ENCODE data around the gene STIMATE.

The STIMATE gene

DNA sequence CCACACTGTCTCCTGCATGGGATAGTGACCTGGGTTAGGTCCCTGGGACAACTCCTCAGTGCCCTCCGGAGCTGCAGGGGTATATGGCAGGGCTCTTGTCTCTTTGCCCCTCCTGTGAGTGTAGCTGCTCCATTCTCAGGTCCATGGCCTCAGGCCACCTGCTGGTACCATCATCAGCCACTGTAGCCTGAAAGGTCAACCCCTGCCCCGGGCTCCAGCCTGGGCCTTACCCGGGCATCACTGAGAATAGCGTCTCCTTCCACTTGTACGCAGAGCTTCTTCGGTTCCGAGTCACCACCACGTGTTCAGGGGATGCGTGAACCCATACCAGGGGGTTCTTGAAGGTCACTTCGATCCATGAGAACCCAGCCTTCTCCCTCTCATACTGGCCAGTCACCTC, 80.7 kb downstream of the STIMATE start:
- H3K4me3 ChIP-seq (ENCODE audit: low read depth, low read length) = no peak overlapping the region
- TF ChIP-seq CTCF (IDR thresholded peaks at IDR 0.05; ENCODE audit: low read depth, low read length) = no peak
- no peak for DNase-seq (ENCODE audit: low read depth, low spot score)
- in situ Hi-C loops (cut with HindIII; ENCODE audit: low sequenced_read_pairs) = no loop called here

DNA sequence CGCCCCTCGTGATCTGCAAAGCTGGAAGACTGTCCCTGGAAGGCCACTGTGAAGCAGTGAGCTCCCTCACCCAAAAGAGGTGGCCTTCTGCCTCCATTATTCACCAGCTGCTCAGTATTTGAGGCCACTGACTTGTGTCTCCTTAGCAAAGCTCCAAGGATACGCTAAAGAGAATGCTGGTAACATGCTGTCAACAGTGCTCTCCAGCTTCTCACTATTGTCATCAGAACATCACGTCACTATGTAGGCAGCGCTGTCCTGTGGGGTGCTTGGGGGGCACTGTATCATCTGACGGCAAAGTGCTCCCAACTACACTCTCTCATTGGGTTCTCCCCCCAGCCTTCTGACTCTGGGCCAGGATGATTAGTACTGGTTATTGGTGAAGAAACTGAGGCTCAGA, 81.1 kb downstream of the STIMATE start:
- no peak for DNase-seq (ENCODE audit: low read depth, low spot score)
- in situ Hi-C loops (cut with HindIII; ENCODE audit: low sequenced_read_pairs) = no loop called here
- no peak for TF ChIP-seq CTCF (IDR thresholded peaks at IDR 0.05; ENCODE audit: low read depth, low read length)
- H3K4me3 ChIP-seq (ENCODE audit: low read depth, low read length) = no peak overlapping the region

DNA sequence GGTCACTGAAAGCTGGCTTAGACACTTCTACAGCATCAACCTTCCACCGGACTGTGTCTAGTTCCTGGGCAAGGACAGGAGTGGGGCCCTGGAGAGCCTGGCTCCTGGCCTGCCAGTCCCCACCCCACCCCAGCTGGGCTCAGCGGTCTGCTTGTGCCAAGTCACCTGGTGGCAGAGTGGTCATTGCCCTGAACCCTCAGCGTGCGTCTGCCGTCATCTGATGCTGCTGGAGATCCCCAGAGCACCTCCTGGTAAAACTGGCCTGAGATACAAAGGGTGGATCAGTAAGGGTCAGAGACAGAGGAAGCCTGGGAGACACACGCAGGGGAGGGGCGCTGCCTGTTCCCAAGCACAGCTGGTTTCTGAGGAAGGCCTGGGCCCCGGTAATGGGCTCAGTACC, 83.5 kb downstream of the STIMATE start:
- H3K4me3 ChIP-seq (ENCODE audit: low read depth, low read length) = no peak overlapping the region
- no peak for TF ChIP-seq CTCF (IDR thresholded peaks at IDR 0.05; ENCODE audit: low read depth, low read length)
- in situ Hi-C loops (cut with HindIII; ENCODE audit: low sequenced_read_pairs) = no loop called here
- no peak for DNase-seq (ENCODE audit: low read depth, low spot score)

DNA sequence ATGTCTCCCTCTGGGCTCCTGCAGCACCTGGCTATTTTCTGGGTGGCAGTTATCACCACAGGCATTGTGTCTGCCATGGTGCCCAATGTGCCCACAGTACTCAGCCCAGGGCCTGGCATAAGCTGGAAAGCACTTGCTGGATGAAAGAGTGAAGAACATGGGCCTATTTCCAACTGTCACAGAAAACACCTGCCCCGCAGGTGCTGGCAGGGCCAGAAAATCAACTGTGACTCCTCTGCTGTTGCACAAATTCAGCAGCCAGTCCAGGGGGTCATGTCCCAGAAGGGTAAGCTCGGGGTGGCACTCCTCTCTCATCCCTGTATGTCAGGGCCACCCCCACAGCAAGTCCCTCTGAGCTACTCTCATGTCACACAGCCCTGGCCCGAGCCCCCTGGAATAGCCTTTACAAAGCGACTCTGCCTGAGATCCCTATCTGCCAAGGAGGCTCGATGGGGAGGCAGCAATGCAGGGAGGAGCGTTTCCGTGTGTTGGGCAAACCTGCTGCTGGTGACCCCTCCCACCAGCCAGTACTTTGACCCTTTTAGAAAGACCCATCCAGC, 85.8 kb downstream of the STIMATE start:
- in situ Hi-C loops (cut with HindIII; ENCODE audit: low sequenced_read_pairs) = no loop called here
- no peak for DNase-seq (ENCODE audit: low read depth, low spot score)

DNA sequence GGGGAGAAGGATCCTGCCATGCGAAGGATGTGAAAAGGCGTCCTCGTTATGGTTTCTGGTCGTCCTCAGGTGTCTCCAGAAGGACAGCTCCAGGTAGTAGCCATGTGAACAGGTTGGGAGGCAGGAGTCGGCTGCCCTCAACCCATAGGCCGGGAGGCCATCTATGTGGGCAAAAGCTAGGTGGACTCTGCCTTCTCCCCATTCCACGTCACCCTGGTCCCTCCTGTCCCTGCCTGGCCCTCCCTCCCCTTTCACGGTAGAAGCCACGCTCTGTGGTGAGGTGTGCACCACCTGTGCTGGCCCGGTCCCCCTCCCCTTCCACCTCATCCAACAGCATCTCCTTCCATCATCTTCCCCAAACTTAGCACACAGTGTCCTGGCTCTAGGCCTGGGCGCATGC, 86.4 kb downstream of the STIMATE start:
- no peak overlapping the region for H3K4me3 ChIP-seq (ENCODE audit: low read depth, low read length)
- in situ Hi-C loops (cut with HindIII; ENCODE audit: low sequenced_read_pairs) = no loop called here
- DNase-seq (ENCODE audit: low read depth, low spot score) = no peak
- TF ChIP-seq CTCF (IDR thresholded peaks at IDR 0.05; ENCODE audit: low read depth, low read length) = no peak

More for the DNA sequence above, 85.8 kb downstream of the STIMATE start:
- no peak for TF ChIP-seq CTCF (IDR thresholded peaks at IDR 0.05; ENCODE audit: low read depth, low read length)
- no peak overlapping the region for H3K4me3 ChIP-seq (ENCODE audit: low read depth, low read length)

DNA sequence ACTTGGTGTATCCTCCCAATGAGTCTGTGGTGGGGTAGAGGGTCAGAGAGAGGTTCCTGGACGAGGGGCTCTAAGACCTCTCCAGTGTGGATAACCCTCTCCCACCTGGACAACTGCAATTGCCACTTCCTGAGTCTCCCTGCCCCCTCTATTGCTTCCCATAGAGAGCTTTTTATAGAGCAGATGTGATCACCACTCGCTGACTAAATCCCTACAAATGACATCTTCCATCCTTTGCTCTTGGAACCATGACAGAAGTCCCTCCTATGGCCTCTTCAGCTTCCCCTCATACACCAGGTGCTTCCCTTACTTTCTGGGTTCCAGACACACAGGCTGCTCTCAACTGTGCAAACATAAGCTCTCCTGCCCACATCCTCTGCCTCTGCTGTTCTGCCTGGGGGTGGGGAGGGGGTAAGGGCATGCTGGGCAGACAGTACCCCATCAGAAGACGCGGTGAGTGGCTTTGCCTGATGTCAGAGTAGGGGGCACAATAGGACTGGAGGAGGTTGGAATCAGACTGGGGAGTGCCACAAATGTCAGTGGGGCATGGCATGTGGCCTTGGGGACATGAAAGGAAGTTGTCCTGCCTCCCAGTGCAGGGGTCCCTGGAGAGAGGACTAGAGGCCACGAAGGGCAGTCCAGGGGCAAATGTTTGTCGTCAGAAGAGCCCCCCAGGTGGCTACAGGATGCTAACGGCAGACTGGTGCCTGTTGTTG, 87.5 kb downstream of the STIMATE start:
- DNase-seq (ENCODE audit: low read depth, low spot score) = no peak
- in situ Hi-C loops (cut with HindIII; ENCODE audit: low sequenced_read_pairs) = no loop called here
- no peak overlapping the region for H3K4me3 ChIP-seq (ENCODE audit: low read depth, low read length)
- TF ChIP-seq CTCF (IDR thresholded peaks at IDR 0.05; ENCODE audit: low read depth, low read length) = no peak
